WTC11 (cell line): ENCODE results near the gene POMT2. TPM values are rescaled to one million over a fixed set of nuclear protein-coding genes. Genes with fewer than 3 reads are reported as not detected.
"Not testable (repeated sequence)": the region's sequence is repeated elsewhere in the genome, so short reads cannot be mapped to it uniquely, and the experiment has no call there.

Experiments
- ATAC-seq: fragments of 200-7000 bp; cut with Tn5 transposase; 2 replicates; pipeline ENCODE4 v1.10.0; 2021; ENCODE audit warnings: mild to moderate bottlenecking, moderate library complexity
- CTCF ChIA-PET: fragments of 300-600 bp; sonication (Branson Sonifier 250); formaldehyde crosslinking; loops from one replicate; lab custom pipeline; 2021; ENCODE audit warnings: antibody characterized with exemption; lab: Charles Lee
- POLR2A ChIA-PET: fragments of 350-600 bp; sonication (Branson Sonifier 250); formaldehyde crosslinking; loops from one replicate; lab custom pipeline; 2021; ENCODE audit warnings: antibody characterized with exemption; lab: Charles Lee
- DNase-seq: peaks from one replicate; pipeline ENCODE4 v3.0.0; 2021; ENCODE audit warnings: low spot score
- H3K27ac Mint-ChIP-seq: 2 replicates; pipeline ENCODE4 v1.8.0; 2021; ENCODE audit warnings: mixed read lengths
- H3K27me3 Mint-ChIP-seq: 2 replicates; pipeline ENCODE4 v1.8.0; 2021; ENCODE audit warnings: low read depth, mild to moderate bottlenecking, moderate library complexity, mixed read lengths
- H3K36me3 Mint-ChIP-seq: 2 replicates; pipeline ENCODE4 v1.8.0; 2021; ENCODE audit warnings: mixed read lengths
- H3K4me1 Mint-ChIP-seq: 2 replicates; pipeline ENCODE4 v1.8.0; 2022; ENCODE audit warnings: mixed read lengths
- H3K4me3 Mint-ChIP-seq: 2 replicates; pipeline ENCODE4 v1.8.0; 2021; ENCODE audit warnings: mild to moderate bottlenecking, moderate library complexity, mixed read lengths
- H3K9me3 Mint-ChIP-seq: 2 replicates; pipeline ENCODE4 v1.8.0; 2021; ENCODE audit warnings: mixed read lengths
- ATF2 ChIP-seq: sonication (generic); formaldehyde crosslinking; IDR thresholded peaks from 2 replicates; pipeline ENCODE4 v1.8.1; 2022; ENCODE audit warnings: low read depth, missing genetic modification reagents, borderline replicate concordance
- CBFB ChIP-seq: sonication (generic); formaldehyde crosslinking; IDR thresholded peaks from 2 replicates; pipeline ENCODE4 v1.8.1; 2022; ENCODE audit warnings: mild to moderate bottlenecking, low read depth, missing genetic modification reagents
- CDX4 ChIP-seq: fragments of 250-450 bp; sonication (Bioruptor Pico); IDR thresholded peaks from 2 replicates; pipeline ENCODE4 v1.9.0; 2021; ENCODE audit warnings: moderate library complexity, mild to moderate bottlenecking, inconsistent platforms, borderline replicate concordance
- CREM ChIP-seq: sonication (generic); formaldehyde crosslinking; IDR thresholded peaks from 2 replicates; pipeline ENCODE4 v1.8.1; 2022; ENCODE audit warnings: mild to moderate bottlenecking, missing genetic modification reagents, moderate library complexity
- CTCF ChIP-seq: fragments of 200-600 bp; IDR thresholded peaks from 2 replicates; pipeline ENCODE4 v1.8.0; 2022; ENCODE audit warnings: antibody characterized with exemption
- ESRRA ChIP-seq: sonication (generic); formaldehyde crosslinking; IDR thresholded peaks from 2 replicates; pipeline ENCODE4 v1.8.1; 2022; ENCODE audit warnings: mild to moderate bottlenecking, missing genetic modification reagents, borderline replicate concordance
- FOXJ3 ChIP-seq: sonication (generic); formaldehyde crosslinking; IDR thresholded peaks from 2 replicates; pipeline ENCODE4 v1.9.0; 2021; ENCODE audit warnings: missing genetic modification reagents, mild to moderate bottlenecking, borderline replicate concordance
- HMGA2 ChIP-seq: fragments of 250-450 bp; sonication (Bioruptor Pico); IDR thresholded peaks from 2 replicates; pipeline ENCODE4 v1.4.0; 2021; ENCODE audit warnings: mild to moderate bottlenecking, moderate library complexity
- JAZF1 ChIP-seq: fragments of 250-450 bp; sonication (Bioruptor Pico); IDR thresholded peaks from 2 replicates; pipeline ENCODE4 v1.9.0; 2021; ENCODE audit warnings: moderate library complexity, mild to moderate bottlenecking, inconsistent platforms
- NFYB ChIP-seq: sonication (generic); formaldehyde crosslinking; conservative IDR thresholded peaks from 2 replicates; pipeline ENCODE4 v1.8.0; 2022; ENCODE audit warnings: low read depth, missing genetic modification reagents
- PRDM15 ChIP-seq: sonication (generic); formaldehyde crosslinking; IDR thresholded peaks from 2 replicates; pipeline ENCODE4 v1.8.0; 2022; ENCODE audit warnings: missing genetic modification reagents
- RELA ChIP-seq: sonication (generic); formaldehyde crosslinking; IDR thresholded peaks from 2 replicates; pipeline ENCODE4 v1.8.1; 2022; ENCODE audit warnings: missing genetic modification reagents, mild to moderate bottlenecking, borderline replicate concordance
- SMAD3 ChIP-seq: sonication (generic); formaldehyde crosslinking; IDR thresholded peaks from 2 replicates; pipeline ENCODE4 v1.8.0; 2022; ENCODE audit warnings: missing genetic modification reagents, mild to moderate bottlenecking, borderline replicate concordance
- SOX15 ChIP-seq: fragments of 250-450 bp; sonication (Bioruptor Pico); IDR thresholded peaks from 2 replicates; pipeline ENCODE4 v1.9.0; 2021; ENCODE audit warnings: mild to moderate bottlenecking
- TCF7 ChIP-seq: sonication (generic); formaldehyde crosslinking; IDR thresholded peaks from 2 replicates; pipeline ENCODE4 v1.8.0; 2022; ENCODE audit warnings: mild to moderate bottlenecking, low read depth, missing genetic modification reagents, moderate library complexity
- TP53 ChIP-seq: sonication (generic); formaldehyde crosslinking; IDR thresholded peaks from 2 replicates; pipeline ENCODE4 v1.8.1; 2023; ENCODE audit warnings: mild to moderate bottlenecking, missing genetic modification reagents
- ZBTB43 ChIP-seq: sonication (generic); formaldehyde crosslinking; IDR thresholded peaks from 2 replicates; pipeline ENCODE4 v1.8.1; 2023; ENCODE audit warnings: mild to moderate bottlenecking, missing genetic modification reagents
- ZNF121 ChIP-seq: sonication (generic); formaldehyde crosslinking; IDR thresholded peaks from 2 replicates; pipeline ENCODE4 v1.8.0; 2023; ENCODE audit warnings: missing genetic modification reagents
- total RNA-seq: library from RNA; stranded (reverse); gene quantifications from 3 replicates; pipeline ENCODE4 v1.2.3, GENCODE V29; 2021
- TF ChIP-seq, protein P1 (sequence below): sonication (generic); formaldehyde crosslinking; IDR thresholded peaks from 2 replicates; pipeline ENCODE4 v1.8.1; 2022; ENCODE audit warnings: low read depth, mild to moderate bottlenecking, moderate library complexity, missing genetic modification reagents, borderline replicate concordance
- TF ChIP-seq, protein P2 (sequence below): fragments of 250-450 bp; sonication (Bioruptor Pico); IDR thresholded peaks from 2 replicates; pipeline ENCODE4 v1.8.0; 2021; ENCODE audit warnings: mild to moderate bottlenecking
- TF ChIP-seq, protein P3 (sequence below): fragments of 250-450 bp; sonication (Bioruptor Pico); IDR thresholded peaks from 2 replicates; pipeline ENCODE4 v1.9.0; 2021; ENCODE audit warnings: mild to moderate bottlenecking

POMT2 gene
- total RNA-seq, 1 experiment from 2014 or later = 38.7 TPM

DNA sequence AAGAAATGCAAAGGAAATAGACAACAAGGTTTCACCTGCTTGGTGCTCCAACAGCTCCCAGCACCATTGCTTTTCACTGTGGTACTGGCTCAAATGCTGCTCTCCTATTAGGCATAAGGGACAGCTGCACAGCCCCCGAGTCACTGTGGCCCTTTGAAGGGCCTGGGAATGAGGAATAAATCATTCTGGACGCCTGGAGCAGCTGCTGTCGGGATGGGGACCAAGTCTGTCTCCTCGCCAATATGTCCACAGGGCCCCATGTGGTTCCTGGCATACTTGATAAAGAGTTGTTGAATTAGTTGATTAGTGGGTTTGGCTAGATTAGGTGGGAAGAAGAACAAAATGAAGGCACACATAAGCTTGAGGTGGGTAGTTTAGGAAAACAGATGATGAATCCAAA is 36.6 kb downstream of the POMT2 start (continued):
- TF ChIP-seq, protein P1, sequence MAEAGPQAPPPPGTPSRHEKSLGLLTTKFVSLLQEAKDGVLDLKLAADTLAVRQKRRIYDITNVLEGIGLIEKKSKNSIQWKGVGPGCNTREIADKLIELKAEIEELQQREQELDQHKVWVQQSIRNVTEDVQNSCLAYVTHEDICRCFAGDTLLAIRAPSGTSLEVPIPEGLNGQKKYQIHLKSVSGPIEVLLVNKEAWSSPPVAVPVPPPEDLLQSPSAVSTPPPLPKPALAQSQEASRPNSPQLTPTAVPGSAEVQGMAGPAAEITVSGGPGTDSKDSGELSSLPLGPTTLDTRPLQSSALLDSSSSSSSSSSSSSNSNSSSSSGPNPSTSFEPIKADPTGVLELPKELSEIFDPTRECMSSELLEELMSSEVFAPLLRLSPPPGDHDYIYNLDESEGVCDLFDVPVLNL (CRISPR knock-in tag) = no peak
- no peak for TF ChIP-seq CDX4 (CRISPR knock-in tag)
- no peak for TF ChIP-seq ZBTB43 (CRISPR knock-in tag)

DNA sequence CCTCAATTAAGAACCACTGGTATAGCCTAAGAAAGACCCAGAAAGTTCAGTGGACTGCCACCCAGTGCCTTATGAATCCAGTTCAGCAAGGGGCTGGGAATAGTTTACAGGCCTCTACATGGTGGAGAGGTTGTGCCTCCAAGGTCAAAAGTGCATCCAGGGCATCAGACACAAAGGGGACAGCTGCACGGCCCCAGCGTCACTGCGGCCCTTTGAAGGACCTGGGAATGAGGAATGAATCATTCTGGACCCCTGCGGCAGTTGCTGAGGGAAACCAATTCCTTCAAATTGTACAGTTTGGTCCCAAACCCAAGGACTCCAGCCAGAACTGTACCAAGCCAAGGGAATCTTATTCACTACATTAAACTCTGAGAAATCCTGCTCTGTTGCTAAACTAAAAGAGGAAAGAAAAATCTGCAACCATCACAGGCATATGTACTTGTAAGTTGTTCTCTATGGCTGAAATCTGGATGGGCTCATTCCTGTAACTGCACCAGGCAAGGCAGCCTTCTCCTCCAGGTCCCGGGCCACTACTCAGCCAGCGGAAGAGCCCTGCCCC is 38.8 kb downstream of the POMT2 start:
- ATAC-seq = no peak
- TF ChIP-seq CREM (CRISPR knock-in tag) = no peak
- TF ChIP-seq ESRRA = no peak
- TF ChIP-seq NFYB (CRISPR knock-in tag) = no peak
- TF ChIP-seq ZNF121 = no peak
- no peak for TF ChIP-seq RELA (CRISPR knock-in tag)
- TF ChIP-seq PRDM15 (CRISPR knock-in tag) = no peak
- TF ChIP-seq TP53 (CRISPR knock-in tag) = no peak
- no peak for TF ChIP-seq FOXJ3 (CRISPR knock-in tag)
- no peak for TF ChIP-seq CDX4 (CRISPR knock-in tag)
- TF ChIP-seq, protein P2, sequence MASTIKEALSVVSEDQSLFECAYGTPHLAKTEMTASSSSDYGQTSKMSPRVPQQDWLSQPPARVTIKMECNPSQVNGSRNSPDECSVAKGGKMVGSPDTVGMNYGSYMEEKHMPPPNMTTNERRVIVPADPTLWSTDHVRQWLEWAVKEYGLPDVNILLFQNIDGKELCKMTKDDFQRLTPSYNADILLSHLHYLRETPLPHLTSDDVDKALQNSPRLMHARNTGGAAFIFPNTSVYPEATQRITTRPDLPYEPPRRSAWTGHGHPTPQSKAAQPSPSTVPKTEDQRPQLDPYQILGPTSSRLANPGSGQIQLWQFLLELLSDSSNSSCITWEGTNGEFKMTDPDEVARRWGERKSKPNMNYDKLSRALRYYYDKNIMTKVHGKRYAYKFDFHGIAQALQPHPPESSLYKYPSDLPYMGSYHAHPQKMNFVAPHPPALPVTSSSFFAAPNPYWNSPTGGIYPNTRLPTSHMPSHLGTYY (CRISPR knock-in tag) = no peak
- no peak for TF ChIP-seq JAZF1 (CRISPR knock-in tag)
- no peak for TF ChIP-seq HMGA2
- TF ChIP-seq, protein P3, sequence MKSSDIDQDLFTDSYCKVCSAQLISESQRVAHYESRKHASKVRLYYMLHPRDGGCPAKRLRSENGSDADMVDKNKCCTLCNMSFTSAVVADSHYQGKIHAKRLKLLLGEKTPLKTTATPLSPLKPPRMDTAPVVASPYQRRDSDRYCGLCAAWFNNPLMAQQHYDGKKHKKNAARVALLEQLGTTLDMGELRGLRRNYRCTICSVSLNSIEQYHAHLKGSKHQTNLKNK = no peak
- no peak for TF ChIP-seq CTCF
- no peak for TF ChIP-seq SOX15 (CRISPR knock-in tag)
- TF ChIP-seq SMAD3 (CRISPR knock-in tag) = no peak
- no peak for TF ChIP-seq CBFB
- TF ChIP-seq TCF7 (CRISPR knock-in tag) = no peak
- TF ChIP-seq ATF2 (CRISPR knock-in tag) = no peak
- TF ChIP-seq, all 79 proteins: peak for 0
- Mint-ChIP-seq H3K27me3 (no peaks in the 10 kb centered on the region), H3K4me3 (no peak overlapping the region), H3K4me1 (no peaks in the 10 kb centered on the region), H3K36me3 (peaks cover 42% of the 10 kb centered on the region), H3K27ac (no peak overlapping the region), H3K9me3 (no peaks in the 10 kb centered on the region)
- ChIA-PET POLR2A (no interaction called here), CTCF (no interaction called here)
- DNase-seq = no peak

- H3K27me3 Mint-ChIP-seq, H3K4me3 Mint-ChIP-seq, H3K27ac Mint-ChIP-seq, H3K4me1 Mint-ChIP-seq, POLR2A ChIA-PET, ATAC-seq, H3K9me3 Mint-ChIP-seq, DNase-seq: not testable (repeated sequence)
- H3K36me3 Mint-ChIP-seq = peaks cover 34% of the 10 kb centered on the region
- CTCF ChIA-PET = interaction anchor here (1.1 kb wide), 1 partner anchor 35 kb away, joined by 3 read pairs; no protein-coding TSS in a partner anchor
Observed at GRCh38 chr14:77280921-77281320, 39.8 kb downstream of the POMT2 start.
